Measurements from ENCODE around the gene IL4R.
A peak's percentile ranks its signal among the peaks of the same experiment; 100 is the strongest.
"Not testable (repeated sequence)": the region's sequence is repeated elsewhere in the genome, so short reads cannot be mapped to it uniquely, and the experiment has no call there.

The IL4R gene

GRCh38 chr16:27288313-27288712, 25.5 kb upstream of the IL4R start:
- DNase-seq (ENCODE audit: low read depth) = not testable (repeated sequence)

- DNase-seq (ENCODE audit: low read depth) = no peak
These were observed 24.1 kb upstream of the IL4R start for GRCh38 chr16:27289669-27290068.

GRCh38 chr16:27290562-27290961, 23.2 kb upstream of the IL4R start:
- no peak for DNase-seq (ENCODE audit: low read depth)

DNA sequence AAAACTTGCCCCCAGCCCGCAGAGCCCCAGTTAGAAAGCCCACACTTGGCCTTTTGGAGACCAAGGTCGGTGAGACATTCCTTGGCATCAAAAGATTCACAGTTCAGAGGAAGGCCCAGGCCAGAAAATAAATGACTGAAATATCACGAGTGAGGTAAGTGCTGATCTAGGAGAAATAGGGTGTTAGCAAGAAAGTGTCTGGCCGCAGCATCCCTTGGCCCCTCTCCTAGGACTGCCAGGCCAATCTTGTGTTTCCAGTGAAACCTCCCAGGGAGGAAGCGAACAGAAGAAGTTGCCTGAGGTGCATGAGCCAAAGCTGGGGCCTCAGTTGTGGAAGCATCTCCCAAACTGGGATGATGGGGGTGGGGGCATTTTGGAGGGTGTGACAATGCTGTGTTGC, 22.7 kb upstream of the IL4R start:
- DNase-seq (ENCODE audit: low read depth) = no peak

GRCh38 chr16:27291722-27292240, 22.0 kb upstream of the IL4R start:
- no peak for DNase-seq (ENCODE audit: low read depth)

DNA sequence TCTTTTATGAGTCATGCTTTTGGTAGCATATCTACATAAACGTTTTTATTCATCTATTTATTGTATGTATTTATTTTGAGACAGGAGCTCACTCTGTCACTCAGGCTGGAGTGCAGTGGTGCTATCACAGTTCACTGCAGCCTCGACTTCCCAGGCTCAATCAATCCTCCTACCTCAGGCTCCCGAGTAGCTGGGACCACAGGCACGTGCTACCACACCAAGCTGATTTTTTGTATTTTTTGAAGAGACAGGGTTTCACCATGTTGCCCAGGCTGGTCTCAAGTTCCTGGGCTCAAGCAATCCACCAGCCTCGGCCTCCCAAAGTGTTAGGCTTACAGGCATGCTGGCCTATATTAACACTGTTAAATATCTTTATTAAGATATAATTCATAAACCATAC, 20.4 kb upstream of the IL4R start:
- DNase-seq (ENCODE audit: low read depth) = no peak

DNA sequence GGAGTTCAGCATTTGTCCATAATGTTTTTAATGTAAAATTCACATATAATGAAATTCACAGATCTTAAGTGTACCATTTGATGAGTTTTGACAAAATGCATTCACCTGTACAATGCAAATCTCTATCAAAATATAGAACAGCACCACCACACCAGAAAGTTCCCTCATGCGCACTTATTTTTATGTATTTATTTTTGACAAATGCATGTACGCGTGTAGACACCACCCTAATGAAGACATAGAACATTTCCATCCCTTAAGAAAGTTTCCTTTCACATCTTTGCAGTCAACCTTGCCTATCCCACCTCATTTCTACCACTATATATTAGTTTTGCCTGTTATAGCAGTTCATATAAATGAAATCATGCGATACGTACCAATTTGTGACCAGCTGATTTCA, 15.6 kb upstream of the IL4R start:
- no peak for DNase-seq (ENCODE audit: low read depth)

DNA sequence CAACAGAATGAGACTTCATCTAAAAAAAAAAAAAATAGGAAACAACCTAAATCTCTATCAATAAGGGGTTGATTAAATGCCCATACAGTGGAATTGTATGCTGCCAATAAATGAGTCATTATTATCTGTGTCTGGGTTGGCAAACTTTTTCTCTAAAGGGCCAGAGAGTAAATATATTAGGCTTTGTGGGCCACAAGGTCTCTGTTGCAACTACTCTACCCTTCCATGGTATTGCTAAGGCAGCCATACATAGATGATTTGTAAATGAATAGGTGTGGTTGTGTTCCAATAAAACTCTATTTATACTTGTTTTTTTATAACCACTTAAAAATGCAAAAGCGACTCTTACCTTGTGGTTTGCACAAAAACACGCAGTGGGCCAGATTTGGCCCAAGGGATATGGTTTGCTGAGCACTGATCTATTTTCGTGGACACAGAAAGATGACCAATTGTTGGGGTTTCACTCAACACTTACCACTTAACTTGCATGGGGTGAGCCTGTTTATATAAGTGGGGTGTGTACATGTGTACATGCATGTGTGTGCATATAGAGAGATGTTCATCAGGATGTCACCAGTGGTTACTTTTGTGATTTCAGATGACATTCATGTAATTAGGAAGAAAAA, 12.4 kb upstream of the IL4R start:
- DNase-seq (ENCODE audit: low read depth) = no peak

GRCh38 chr16:27302126-27302525, 11.6 kb upstream of the IL4R start:
- DNase-seq (ENCODE audit: low read depth) = no peak

DNA sequence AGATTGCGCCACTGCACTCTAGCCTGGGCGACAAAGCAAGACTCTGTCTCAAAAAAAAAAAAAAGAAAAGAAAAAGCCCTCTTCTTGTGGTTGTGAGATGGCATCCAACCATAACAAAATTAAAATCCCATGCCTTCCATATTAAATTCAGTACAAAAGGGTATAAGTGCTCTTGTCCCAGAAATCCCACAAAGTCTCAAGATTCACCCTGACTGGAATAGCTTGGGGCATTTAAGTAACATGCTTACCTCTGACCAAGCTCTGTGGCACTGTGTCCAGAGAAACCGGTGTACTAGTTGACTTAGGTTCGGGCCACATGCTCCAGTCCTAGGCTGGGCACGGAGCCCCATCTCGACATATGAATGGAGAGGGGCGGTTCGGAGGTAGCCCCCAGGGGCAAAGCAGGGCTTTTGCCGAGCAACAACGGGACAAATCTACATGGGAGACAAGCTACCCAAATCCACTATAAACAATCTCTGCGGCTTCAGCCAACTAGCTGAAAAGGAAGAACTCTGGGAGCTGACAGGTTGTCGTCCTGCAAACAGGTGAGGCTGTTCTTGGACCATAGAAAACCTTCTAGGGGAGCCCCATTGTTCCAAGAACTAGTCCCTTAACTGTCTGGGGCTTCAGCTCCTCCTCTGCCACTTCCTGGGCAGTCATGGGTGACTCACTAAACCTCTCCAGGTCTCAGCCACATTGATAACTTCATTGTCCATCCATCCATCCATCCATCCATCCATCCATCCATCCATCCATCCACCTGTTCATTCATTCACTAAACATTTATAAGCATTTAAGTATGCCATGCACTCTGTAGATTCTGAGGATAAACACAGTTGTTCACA, 10.3 kb upstream of the IL4R start:
- DNase-seq (ENCODE audit: low read depth) = peak; percentile 65

DNA sequence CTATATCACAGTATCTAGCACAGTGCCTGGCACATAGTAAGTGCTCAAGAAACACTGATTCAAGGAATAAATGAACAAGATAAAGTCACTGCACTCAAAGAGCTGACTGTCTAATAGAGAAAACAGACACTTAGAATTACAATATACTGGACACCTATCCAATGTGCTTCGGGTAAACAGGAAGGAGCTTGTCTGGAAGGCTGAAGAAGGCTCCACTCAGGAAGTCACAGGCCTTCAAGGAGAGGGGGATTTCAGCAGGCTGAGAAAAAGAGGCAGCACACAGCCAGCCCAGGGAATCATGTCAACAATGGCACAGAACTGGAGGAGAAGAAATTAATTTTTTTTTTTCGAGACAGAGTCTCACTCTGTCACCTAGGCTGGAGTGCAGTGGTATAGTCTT, 9.7 kb upstream of the IL4R start:
- DNase-seq (ENCODE audit: low read depth) = no peak

GRCh38 chr16:27304881-27305745, 8.7 kb upstream of the IL4R start:
- peak; percentile 88 for DNase-seq (ENCODE audit: low read depth)

GRCh38 chr16:27305839-27306442, 7.8 kb upstream of the IL4R start:
- no peak for DNase-seq (ENCODE audit: low read depth)

GRCh38 chr16:27308792-27309191, 5.0 kb upstream of the IL4R start:
- DNase-seq (ENCODE audit: low read depth) = no peak

DNA sequence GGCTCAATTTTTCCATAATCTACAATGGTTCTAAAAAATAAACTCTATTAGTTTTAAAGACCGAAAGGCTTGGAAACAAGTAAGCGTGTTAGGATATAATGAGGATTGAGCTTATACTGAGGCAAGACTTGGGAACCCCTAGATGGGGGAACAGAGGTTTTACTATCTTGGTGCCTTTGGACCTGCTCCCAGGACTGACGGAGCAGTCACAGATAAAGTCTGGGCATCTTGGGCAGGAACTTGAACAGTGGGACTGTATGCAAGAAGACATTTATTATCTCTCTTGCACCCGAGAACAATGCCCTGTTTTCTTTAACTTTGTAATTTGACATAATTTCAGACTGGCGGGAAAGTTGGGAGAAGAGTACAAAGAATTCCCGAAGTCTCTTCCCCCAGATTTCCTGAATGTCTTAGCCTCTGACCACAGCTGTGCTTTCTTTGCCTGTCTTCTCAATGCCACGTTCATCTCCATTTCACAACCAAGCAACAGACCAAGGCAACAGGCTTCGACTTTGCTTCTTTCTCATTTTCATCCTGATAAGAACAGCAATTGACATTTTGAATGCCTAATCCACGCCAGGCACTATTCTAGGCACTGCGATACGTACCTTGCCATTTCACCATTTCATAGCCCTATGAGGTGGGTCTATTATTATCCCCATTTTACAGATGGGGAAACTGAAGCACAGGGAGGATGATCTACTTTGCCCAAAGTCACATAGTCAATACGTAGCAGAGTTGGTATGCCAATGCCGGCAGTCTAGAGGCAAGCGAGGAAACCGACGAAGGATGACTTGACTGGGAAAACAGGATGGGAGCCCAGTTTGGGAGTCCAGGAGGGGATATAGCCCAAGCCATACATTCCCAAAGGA, 3.0 kb upstream of the IL4R start:
- DNase-seq (ENCODE audit: low read depth) = no peak

GRCh38 chr16:27311448-27311830, 2.3 kb upstream of the IL4R start:
- no peak for DNase-seq (ENCODE audit: low read depth)

DNA sequence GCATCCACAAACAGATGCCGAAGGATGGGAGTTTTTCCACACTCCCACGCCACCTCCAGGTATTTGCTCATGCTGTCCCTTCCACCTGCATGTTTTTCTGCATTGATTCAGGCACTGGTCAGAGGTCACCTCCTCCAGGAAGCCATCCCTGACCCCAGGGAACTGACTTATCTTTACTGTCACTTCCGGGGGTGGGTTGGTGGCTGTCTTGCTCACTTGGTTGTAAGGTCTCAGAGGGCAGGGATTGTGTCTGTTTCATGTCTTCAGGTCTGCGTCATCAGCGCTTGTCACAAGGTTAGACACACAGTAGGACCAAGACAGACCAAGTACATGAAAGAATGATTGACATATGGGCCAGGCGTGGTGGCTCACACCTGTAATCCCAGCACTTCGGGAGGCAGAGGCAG, 1.9 kb upstream of the IL4R start:
- DNase-seq (ENCODE audit: low read depth) = no peak

- DNase-seq (ENCODE audit: low read depth) = no peak
These were observed 973 bp upstream of the IL4R start for GRCh38 chr16:27312580-27313421.

GRCh38 chr16:27314161-27314723, 468 bp downstream of the IL4R start:
- peak; percentile 85 for DNase-seq (ENCODE audit: low read depth)

- DNase-seq (ENCODE audit: low read depth) = no peak
These were observed 1.2 kb downstream of the IL4R start for GRCh38 chr16:27314986-27315332.
